ENCODE data around the gene CLEC16A.
"Not testable (repeated sequence)": the region's sequence is repeated elsewhere in the genome, so short reads cannot be mapped to it uniquely, and the experiment has no call there.

The CLEC16A gene

DNA sequence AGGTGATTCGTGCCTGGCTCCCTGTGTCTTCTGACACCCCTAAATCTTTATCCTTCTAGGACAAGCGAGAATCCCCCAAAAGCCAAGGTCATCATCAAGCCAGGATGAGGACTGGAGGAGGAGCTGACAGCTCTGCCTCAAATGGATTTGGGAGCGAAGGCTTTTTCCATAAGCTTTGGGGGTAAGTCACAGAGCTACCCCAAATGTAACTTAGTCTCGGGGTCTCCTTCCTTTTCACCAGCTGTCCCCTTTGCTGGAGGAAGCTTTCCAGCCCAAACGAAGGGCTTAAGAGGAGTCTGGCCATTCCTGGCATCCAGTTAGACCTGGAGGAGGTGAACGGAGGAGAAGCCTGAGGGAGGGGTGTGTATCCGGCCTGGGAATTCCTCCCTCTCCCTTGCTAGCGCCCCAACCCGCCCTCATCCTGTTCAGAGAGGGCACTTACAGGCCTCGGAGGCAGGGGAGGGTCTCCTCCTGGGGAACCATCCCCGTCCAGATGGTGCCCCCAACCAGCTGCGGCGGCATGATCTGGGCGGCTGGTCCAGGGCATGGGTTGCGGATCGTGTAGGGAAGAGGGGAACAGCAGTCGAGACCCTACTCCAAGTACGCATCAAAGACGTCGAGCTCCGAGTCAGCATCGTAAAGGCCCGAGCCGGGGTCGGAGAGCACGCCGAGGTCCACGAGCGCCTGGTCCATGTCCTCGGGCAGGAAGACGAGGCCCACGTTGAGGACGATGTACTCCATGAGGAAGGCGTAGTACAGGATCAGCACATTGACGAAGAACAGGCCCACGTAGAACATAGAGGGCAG is 3.0 kb upstream of the CLEC16A start:
- no peak for DNase-seq (ENCODE audit: insufficient read length, low spot score)
- no peak for TF ChIP-seq POLR2A (IDR thresholded peaks at IDR 0.05; ENCODE audit: low read depth, low read length)
- no peak for FAIRE-seq

GRCh38 chr16:10941935-10942351 is 2.4 kb upstream of the CLEC16A start:
- DNase-seq (ENCODE audit: insufficient read length, low spot score); FAIRE-seq: not testable (repeated sequence)

GRCh38 chr16:10942352-10943063 is 1.9 kb upstream of the CLEC16A start, which contains the start of gene DEXI:
Gene DEXI, minus strand, starts transcription at chr16:10942468. Its CDS starts 463 bp downstream, at chr16:10942005.
- TF ChIP-seq POLR2A (IDR thresholded peaks at IDR 0.05; ENCODE audit: low read depth, low read length): peak; percentile 76
- no peak for FAIRE-seq
- DNase-seq (ENCODE audit: insufficient read length, low spot score): peak; percentile 96

DNA sequence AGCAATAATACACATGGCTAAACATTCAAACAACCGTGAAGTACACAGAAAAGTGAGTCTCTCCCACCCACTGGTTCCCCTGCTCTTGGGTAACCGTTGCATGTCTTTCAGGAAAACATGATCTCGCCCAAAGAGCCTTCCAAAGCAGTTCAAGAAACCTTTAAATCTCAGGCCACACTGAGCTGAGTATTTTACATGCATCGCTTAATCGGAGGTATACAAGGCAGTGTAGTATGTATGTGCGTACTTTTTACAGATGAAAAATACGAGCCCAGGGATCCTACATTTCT is 1.4 kb upstream of the CLEC16A start:
- DNase-seq (ENCODE audit: insufficient read length, low spot score) (no peak), FAIRE-seq (no peak)
- no peak for TF ChIP-seq POLR2A (IDR thresholded peaks at IDR 0.05; ENCODE audit: low read depth, low read length)

DNA sequence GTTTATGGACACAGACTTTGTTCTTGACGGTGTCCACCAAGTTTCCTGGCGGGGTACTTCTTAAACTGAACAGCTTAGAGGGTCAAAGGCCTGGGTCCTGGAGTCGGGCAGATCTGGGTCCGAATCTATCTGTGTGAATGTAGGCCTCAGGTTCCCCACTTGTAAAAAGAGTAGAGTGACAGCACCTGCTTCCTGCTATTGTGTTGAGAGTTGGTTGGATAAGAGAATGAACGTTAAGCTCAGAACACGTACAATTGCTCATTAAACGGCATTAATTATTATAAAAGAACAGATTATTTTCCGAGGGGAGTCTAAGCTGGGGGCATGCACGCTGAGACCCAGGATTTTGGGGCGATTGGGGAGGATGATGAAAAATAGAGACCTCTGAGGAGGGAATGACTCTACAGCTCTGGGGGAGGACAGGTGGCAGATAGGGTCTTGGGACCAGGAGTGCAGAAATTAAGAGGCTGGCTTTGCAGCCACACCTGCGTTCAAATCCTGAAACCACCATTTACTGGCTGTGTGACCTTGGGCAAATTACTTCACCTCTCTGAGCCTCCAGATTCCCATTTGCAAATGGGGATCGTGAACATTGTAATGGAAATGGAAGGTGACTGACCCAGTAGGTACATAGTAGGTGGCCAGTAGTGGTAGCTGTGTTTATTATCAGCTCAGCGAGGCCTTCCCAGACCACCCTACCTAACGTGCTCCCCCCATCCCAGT is 862 bp downstream of the CLEC16A start:
- TF ChIP-seq POLR2A (IDR thresholded peaks at IDR 0.05; ENCODE audit: low read depth, low read length): no peak
- FAIRE-seq: no peak
- no peak for DNase-seq (ENCODE audit: insufficient read length, low spot score)

GRCh38 chr16:10946308-10946707 is 1.9 kb downstream of the CLEC16A start:
- no peak for TF ChIP-seq POLR2A (IDR thresholded peaks at IDR 0.05; ENCODE audit: low read depth, low read length)
- FAIRE-seq (no peak), DNase-seq (ENCODE audit: insufficient read length, low spot score) (no peak)

- TF ChIP-seq POLR2A (IDR thresholded peaks at IDR 0.05; ENCODE audit: low read depth, low read length): no peak
- no peak for FAIRE-seq
- no peak for DNase-seq (ENCODE audit: insufficient read length, low spot score)
Observed at GRCh38 chr16:10947211-10947787, 2.9 kb downstream of the CLEC16A start.

DNA sequence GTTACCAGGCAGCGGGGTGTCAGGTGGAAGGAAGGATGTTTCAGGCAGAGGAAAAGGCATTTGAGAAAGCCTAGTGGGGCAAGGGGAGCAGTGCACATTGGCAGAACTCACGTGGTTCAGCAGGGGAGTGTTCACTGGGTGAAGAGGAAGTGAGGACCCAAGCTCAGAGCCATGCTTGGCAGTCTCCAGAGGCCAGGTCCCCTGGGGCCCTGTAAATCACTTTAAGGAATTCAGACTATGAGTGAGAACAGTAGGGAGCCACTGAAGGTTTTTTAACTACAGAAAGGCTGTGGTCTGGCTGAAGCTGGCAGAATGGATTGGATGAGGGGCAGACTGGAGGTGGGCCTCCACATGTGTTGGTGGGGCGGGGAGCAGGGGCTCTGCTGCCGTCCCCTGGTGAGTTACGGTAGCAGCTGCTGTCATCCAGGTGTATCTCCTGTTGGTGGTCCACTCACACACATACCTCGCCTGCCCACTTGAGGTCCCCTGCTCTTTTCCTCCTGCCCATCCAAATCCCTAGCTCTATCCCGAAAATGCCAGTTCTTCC is 5.1 kb downstream of the CLEC16A start:
- TF ChIP-seq POLR2A (IDR thresholded peaks at IDR 0.05; ENCODE audit: low read depth, low read length): no peak
- FAIRE-seq (peak; percentile 74), DNase-seq (ENCODE audit: insufficient read length, low spot score) (peak; percentile 62)

GRCh38 chr16:10950393-10950792 is 6.0 kb downstream of the CLEC16A start:
- peak; percentile 27 for FAIRE-seq
- no peak for TF ChIP-seq POLR2A (IDR thresholded peaks at IDR 0.05; ENCODE audit: low read depth, low read length)
- no peak for DNase-seq (ENCODE audit: insufficient read length, low spot score)

- FAIRE-seq (no peak), DNase-seq (ENCODE audit: insufficient read length, low spot score) (no peak)
- TF ChIP-seq POLR2A (IDR thresholded peaks at IDR 0.05; ENCODE audit: low read depth, low read length): no peak
Observed at GRCh38 chr16:10951026-10951425, 6.7 kb downstream of the CLEC16A start.

DNA sequence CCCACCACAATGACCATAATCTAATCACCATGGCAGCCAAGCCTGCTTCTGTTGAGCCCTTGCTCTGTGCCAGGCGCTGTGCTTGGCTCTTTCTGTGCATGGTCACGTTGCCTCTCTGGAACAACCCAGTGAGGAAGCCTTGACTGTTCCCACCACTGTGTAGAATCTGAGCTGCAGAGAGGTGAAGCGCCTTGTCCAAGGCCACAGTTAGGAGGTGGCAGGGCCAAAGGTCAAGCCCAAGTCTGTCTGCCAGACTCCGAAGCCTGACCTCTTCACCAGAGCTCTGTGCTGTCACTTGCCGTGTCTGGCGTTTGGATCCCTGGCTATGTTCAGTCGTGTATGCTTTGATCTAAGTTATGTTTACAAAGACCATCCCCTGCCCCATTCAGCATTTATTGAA is 10.5 kb downstream of the CLEC16A start:
- FAIRE-seq: no peak
- DNase-seq (ENCODE audit: insufficient read length, low spot score): no peak

DNA sequence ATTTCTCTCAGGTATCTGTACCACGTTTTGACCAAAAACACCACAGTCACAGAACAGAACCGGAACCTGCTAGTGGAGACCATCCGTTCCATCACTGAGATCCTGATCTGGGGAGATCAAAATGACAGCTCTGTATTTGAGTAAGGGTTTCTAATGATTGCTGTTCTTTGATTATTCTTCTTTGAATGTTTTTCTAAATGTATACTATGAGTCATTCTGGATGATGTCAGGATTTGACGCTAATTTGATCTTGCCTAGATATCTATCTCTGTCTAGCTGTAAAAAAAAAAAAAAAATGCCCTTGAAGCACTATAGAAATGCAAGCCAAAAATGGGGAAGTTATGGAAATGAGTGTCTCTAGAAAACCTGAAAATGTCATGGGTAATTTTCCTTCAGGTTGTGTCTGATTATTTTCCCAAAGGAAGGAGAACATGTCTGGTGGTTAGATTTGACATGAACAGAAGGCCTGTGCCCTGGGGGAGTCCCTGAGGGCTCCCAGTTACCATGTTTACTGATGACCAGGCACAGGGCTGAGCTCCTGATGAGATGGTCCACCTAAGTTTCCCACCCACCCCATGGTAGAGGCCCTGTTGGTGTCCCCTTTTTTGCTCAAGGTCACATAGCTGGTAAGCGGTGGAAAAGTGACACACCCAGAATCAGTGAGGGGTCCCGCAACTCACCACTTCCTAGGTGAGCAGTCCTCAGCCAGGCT is 13.6 kb downstream of the CLEC16A start:
- DNase-seq (ENCODE audit: insufficient read length, low spot score) (no peak), FAIRE-seq (no peak)
- no peak for TF ChIP-seq POLR2A (IDR thresholded peaks at IDR 0.05; ENCODE audit: low read depth, low read length)

More for the DNA sequence above, 10.5 kb downstream of the CLEC16A start:
- TF ChIP-seq POLR2A (IDR thresholded peaks at IDR 0.05; ENCODE audit: low read depth, low read length): no peak

DNA sequence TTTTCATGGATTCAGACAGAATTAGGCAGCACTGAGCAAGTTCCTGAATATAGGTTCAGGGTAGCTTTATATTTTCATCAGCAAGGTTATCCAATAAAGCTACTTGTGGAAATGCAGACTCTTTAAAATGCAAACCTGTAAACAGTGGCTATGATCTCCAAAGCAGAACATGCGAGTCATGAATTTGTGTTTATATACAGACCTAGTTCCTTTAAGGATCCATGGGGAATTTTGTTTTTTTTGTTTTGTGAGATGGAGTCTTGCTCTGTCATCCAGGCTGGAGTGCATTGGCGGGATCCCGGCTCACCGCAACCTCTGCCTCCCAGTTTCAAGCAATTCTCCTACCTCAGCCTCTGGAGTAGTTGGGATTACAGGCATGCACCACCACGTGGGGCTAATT is 14.8 kb downstream of the CLEC16A start:
- DNase-seq (ENCODE audit: insufficient read length, low spot score): no peak
- no peak for TF ChIP-seq POLR2A (IDR thresholded peaks at IDR 0.05; ENCODE audit: low read depth, low read length)
- no peak for FAIRE-seq
